Skin epidermis (tissue), 12 donors: Measurements from ENCODE around the gene EEIG2.
"Not testable (repeated sequence)": the region's sequence is repeated elsewhere in the genome, so short reads cannot be mapped to it uniquely, and the experiment has no call there.

Source experiments
- H3K27ac ChIP-seq, 21 experiments: fragments of 200-600 bp; sonication (generic) in 11 of 21; one replicate each; pipeline ENCODE4 v1.5.0; 2020; ENCODE audit warnings: mild to moderate bottlenecking in 3 of 21, inconsistent platforms in 2 of 21, moderate library complexity in 2 of 21
- H3K4me3 ChIP-seq, 7 experiments: fragments of 200-600 bp; sonication (generic) in 2 of 7; one replicate each; pipeline ENCODE4 v1.5.0; 2020; ENCODE audit warnings: inconsistent platforms in 2 of 7, mild to moderate bottlenecking in 2 of 7, moderate library complexity in 1 of 7

Gene EEIG2

DNA sequence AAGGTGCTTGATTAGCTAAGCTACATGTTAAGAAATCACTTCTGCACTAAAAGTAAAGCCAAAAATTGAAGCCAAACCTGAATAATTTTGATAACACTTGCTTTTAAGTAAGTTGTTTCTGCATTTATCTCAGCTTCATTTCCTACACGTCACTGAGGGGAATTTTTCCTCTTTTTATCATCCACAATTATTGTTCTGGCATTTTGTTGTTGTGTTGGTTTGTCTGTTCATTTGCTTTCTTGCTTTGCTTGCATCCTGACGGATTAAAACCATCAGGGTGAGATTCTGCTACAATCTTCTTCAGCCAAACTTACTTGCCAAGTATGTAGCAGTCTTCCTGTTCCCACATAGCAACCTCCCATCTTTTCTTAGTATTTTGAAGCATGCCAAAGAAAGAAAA is 18.0 kb upstream of the EEIG2 start:
- no peak overlapping the region for H3K4me3 ChIP-seq
- H3K27ac ChIP-seq: no peak overlapping the region

GRCh38 chr1:108547493-108547892 is 12.4 kb upstream of the EEIG2 start:
- not testable (repeated sequence) for H3K4me3 ChIP-seq, H3K27ac ChIP-seq

DNA sequence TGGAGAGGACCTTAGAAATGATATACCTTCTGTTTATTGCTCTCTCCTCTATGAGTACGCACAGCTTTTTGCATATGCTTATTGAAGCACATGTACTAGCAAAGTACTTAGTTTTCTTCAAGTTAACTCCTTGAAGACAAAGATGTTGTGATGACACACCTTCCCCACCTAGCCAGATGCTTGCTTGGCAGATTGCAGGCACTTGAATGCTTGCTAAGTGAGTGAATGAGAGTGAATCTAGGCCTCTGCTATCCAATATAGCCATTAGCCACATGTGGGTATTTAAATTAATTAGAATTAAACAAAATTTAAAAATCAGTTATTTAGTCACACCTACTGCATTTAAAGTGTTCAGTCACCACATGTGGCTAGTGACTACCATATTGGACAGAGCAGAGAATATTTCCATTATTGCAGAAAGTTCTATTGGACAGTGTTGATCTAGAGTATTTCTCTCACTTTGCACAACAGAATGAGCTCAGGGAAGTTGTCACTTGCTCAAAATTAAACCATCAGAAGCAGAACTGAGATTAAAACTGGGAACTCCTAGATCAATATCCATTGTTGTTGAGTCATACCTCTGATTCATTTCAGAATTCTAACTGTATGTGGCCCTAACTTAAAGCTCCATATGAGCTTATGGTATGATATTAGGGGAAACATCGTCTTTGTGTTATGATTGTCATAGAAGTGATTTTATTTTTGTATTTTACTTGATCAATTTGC is 8.6 kb upstream of the EEIG2 start:
- Histone ChIP-seq H3K27ac (no peak overlapping the region), H3K4me3 (no peak overlapping the region)

GRCh38 chr1:108553905-108554304 is 6.0 kb upstream of the EEIG2 start:
- H3K4me3 ChIP-seq: no peak overlapping the region

GRCh38 chr1:108554682-108555427 is 5.0 kb upstream of the EEIG2 start:
- Histone ChIP-seq H3K27ac (no peak overlapping the region), H3K4me3 (no peak overlapping the region)

More at GRCh38 chr1:108553905-108554304, 6.0 kb upstream of the EEIG2 start:
- H3K27ac ChIP-seq: no peak overlapping the region

- H3K4me3 ChIP-seq: no peak overlapping the region
- peak overlapping the region in 2 of 21 experiments; percentile 2 to 5 for H3K27ac ChIP-seq
Observed at GRCh38 chr1:108556066-108556465, 3.8 kb upstream of the EEIG2 start.

DNA sequence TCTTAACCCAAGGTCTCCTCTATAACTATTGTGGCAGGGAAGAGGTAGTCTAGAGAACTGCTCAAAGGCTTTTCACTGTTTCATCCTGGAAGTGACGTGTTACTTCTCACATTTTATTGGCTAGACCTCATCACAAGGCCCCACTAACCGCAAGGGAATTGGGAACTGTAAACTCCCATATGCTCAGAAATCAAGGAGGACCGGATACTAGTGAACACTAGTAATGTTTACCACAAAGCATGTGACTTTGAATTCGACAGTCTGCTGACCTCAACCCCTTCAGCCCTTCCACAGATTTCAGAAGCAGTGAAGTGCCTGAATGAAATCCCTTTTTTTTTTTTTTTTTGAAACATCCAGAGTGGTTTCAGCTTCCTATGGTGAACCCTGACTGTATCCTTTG is 3.4 kb upstream of the EEIG2 start:
- peak overlapping the region in 7 of 21 experiments; percentile 7 to 67 (median 60) for H3K27ac ChIP-seq
- H3K4me3 ChIP-seq: no peak overlapping the region

DNA sequence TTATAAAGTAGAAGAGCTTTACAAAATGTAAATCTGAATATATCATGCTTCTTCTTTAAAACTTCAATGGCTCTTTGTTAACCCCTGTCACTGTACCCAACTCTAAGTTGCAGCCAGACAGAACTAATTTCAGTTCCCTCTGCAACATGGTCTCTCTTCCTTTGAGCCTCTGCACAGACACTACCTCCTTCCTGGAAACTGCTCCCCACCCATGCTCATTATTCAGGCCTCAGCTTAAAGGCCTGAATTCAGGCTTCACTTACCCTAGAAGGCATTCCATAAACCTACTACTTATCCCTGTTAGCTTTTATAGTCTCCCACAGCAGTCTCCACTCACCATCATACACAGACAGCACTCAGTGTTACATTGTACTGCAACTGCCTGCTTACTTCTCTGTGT is 2.6 kb upstream of the EEIG2 start:
- H3K4me3 ChIP-seq: no peak overlapping the region
- peak overlapping the region in 12 of 21 experiments; percentile 2 to 63 (median 40) for H3K27ac ChIP-seq

- peak overlapping the region in 19 of 21 experiments; percentile 44 to 90 (median 79) for H3K27ac ChIP-seq
- peak overlapping the region; percentile 36 to 65 (median 58) for H3K4me3 ChIP-seq
Observed at GRCh38 chr1:108560189-108560873, 431 bp downstream of the EEIG2 start.

- Histone ChIP-seq H3K27ac (peak overlapping the region in 18 of 21 experiments; percentile 44 to 90 (median 79)), H3K4me3 (peak overlapping the region; percentile 36 to 65 (median 58))
Observed at GRCh38 chr1:108560874-108561459, 1.1 kb downstream of the EEIG2 start.

- Histone ChIP-seq H3K27ac (peak overlapping the region in 3 of 21 experiments; percentile 81 to 90 (median 83)), H3K4me3 (peak overlapping the region in 3 of 7 experiments; percentile 2 to 65 (median 36))
Observed at GRCh38 chr1:108561689-108562326, 1.9 kb downstream of the EEIG2 start.

GRCh38 chr1:108563808-108564207 is 3.9 kb downstream of the EEIG2 start:
- no peak overlapping the region for H3K27ac ChIP-seq
- H3K4me3 ChIP-seq: no peak overlapping the region

- no peak overlapping the region for H3K27ac ChIP-seq
- no peak overlapping the region for H3K4me3 ChIP-seq
Observed at GRCh38 chr1:108565081-108565480, 5.2 kb downstream of the EEIG2 start.

GRCh38 chr1:108565512-108565911 is 5.6 kb downstream of the EEIG2 start:
- H3K4me3 ChIP-seq: no peak overlapping the region
- no peak overlapping the region for H3K27ac ChIP-seq

GRCh38 chr1:108568589-108568988 is 8.7 kb downstream of the EEIG2 start:
- Histone ChIP-seq H3K27ac (no peak overlapping the region), H3K4me3 (no peak overlapping the region)

- Histone ChIP-seq H3K4me3 (no peak overlapping the region), H3K27ac (no peak overlapping the region)
Observed at GRCh38 chr1:108569097-108569728, 9.3 kb downstream of the EEIG2 start.

GRCh38 chr1:108570128-108570527 is 10.2 kb downstream of the EEIG2 start:
- Histone ChIP-seq H3K4me3 (no peak overlapping the region), H3K27ac (no peak overlapping the region)

- no peak overlapping the region for H3K27ac ChIP-seq
Observed at GRCh38 chr1:108570998-108571401, 11.1 kb downstream of the EEIG2 start.

GRCh38 chr1:108572182-108572581 is 12.3 kb downstream of the EEIG2 start:
- Histone ChIP-seq H3K4me3 (no peak overlapping the region), H3K27ac (no peak overlapping the region)

More at GRCh38 chr1:108570998-108571401, 11.1 kb downstream of the EEIG2 start:
- H3K4me3 ChIP-seq: no peak overlapping the region
